Calu3 (cell line): Measurements from ENCODE around the gene EVA1C. TPM values are rescaled to one million over a fixed set of nuclear protein-coding genes. Genes with fewer than 3 reads are reported as not detected.

Source experiments
- BruUV-seq: library from RNA; stranded (reverse); fragments of 400-500 nt; replicated peaks from 2 replicates; lab custom pipeline; 2021; lab: Mats Ljungman, UMichigan
- CTCF ChIA-PET: fragments of 300-600 bp; sonication (Branson Sonifier 250); formaldehyde crosslinking; loops from one replicate; lab custom pipeline; 2022; ENCODE audit warnings: antibody characterized with exemption; lab: Charles Lee
- DNase-seq: peaks from one replicate; pipeline ENCODE4 v3.0.0; 2022
- H3K27ac Mint-ChIP-seq: one replicate; pipeline ENCODE4 v1.8.0; 2022; ENCODE audit warnings: mixed read lengths; ENCODE audit not compliant: unreplicated experiment
- H3K27me3 Mint-ChIP-seq: one replicate; pipeline ENCODE4 v1.8.0; 2022; ENCODE audit warnings: mixed read lengths; ENCODE audit not compliant: unreplicated experiment
- H3K36me3 Mint-ChIP-seq: one replicate; pipeline ENCODE4 v1.8.0; 2022; ENCODE audit warnings: mild to moderate bottlenecking, moderate library complexity, mixed read lengths; ENCODE audit not compliant: insufficient read depth, unreplicated experiment
- H3K4me1 Mint-ChIP-seq: one replicate; pipeline ENCODE4 v1.8.0; 2022; ENCODE audit warnings: mild to moderate bottlenecking, low read depth, mixed read lengths; ENCODE audit not compliant: unreplicated experiment
- H3K4me3 Mint-ChIP-seq: one replicate; pipeline ENCODE4 v1.8.0; 2022; ENCODE audit warnings: mild to moderate bottlenecking, low read depth, moderate library complexity, mixed read lengths; ENCODE audit not compliant: unreplicated experiment
- H3K9me3 Mint-ChIP-seq: one replicate; pipeline ENCODE4 v1.8.0; 2022; ENCODE audit warnings: low read depth, mixed read lengths; ENCODE audit not compliant: unreplicated experiment
- CTCF ChIP-seq: fragments of 200-600 bp; IDR thresholded peaks from one replicate; pipeline ENCODE4 v1.8.0; 2022; ENCODE audit warnings: antibody characterized with exemption; ENCODE audit not compliant: unreplicated experiment
- intact Hi-C: fragments of 100-400 bp; cut with micrococcal nuclease; formaldehyde crosslinking; loops from one replicate; pipeline ENCODE4 v1.10.0; 2022; ENCODE audit not compliant: unreplicated experiment
- total RNA-seq: library from RNA; stranded (reverse); gene quantifications from 2 replicates; pipeline ENCODE4 v1.2.3, GENCODE V29; 2022

The EVA1C gene
- total RNA-seq, 1 experiment from 2014 or later = 1.4 TPM

- peaks cover 26% of the 10 kb centered on the region for H3K36me3 Mint-ChIP-seq
- H3K27me3 Mint-ChIP-seq = no peaks in the 10 kb centered on the region
- no peak for TF ChIP-seq CTCF
- no peak overlapping the region for H3K27ac Mint-ChIP-seq
- BruUV-seq = no TSS peak
- no peak overlapping the region for H3K4me3 Mint-ChIP-seq
- intact Hi-C loops = no loop called here
- no peaks in the 10 kb centered on the region for H3K9me3 Mint-ChIP-seq
- DNase-seq = no peak
- no peaks in the 10 kb centered on the region for H3K4me1 Mint-ChIP-seq
- CTCF ChIA-PET = no interaction called here
These were observed 31.6 kb upstream of the EVA1C start for GRCh38 chr21:32380940-32381339.

- BruUV-seq = no TSS peak
- Mint-ChIP-seq H3K4me1 (no peaks in the 10 kb centered on the region), H3K27me3 (no peaks in the 10 kb centered on the region), H3K4me3 (no peak overlapping the region), H3K9me3 (no peaks in the 10 kb centered on the region), H3K36me3 (peaks cover 26% of the 10 kb centered on the region), H3K27ac (no peak overlapping the region)
- intact Hi-C loops = no loop called here
- DNase-seq = no peak
- no peak for TF ChIP-seq CTCF
- CTCF ChIA-PET = no interaction called here
These were observed 30.9 kb upstream of the EVA1C start for GRCh38 chr21:32381571-32381970.

- DNase-seq = no peak
- CTCF ChIA-PET = interaction anchor here (0.9 kb wide), 1 partner anchor 10 kb away, joined by 4 read pairs; no protein-coding TSS in a partner anchor
- Mint-ChIP-seq H3K27me3 (no peaks in the 10 kb centered on the region), H3K27ac (no peak overlapping the region), H3K4me1 (no peaks in the 10 kb centered on the region), H3K4me3 (no peak overlapping the region), H3K9me3 (no peaks in the 10 kb centered on the region), H3K36me3 (peaks cover 26% of the 10 kb centered on the region)
- intact Hi-C loops = no loop called here
- no TSS peak for BruUV-seq
- TF ChIP-seq CTCF = no peak
These were observed 30.3 kb upstream of the EVA1C start for GRCh38 chr21:32382108-32382644.

DNA sequence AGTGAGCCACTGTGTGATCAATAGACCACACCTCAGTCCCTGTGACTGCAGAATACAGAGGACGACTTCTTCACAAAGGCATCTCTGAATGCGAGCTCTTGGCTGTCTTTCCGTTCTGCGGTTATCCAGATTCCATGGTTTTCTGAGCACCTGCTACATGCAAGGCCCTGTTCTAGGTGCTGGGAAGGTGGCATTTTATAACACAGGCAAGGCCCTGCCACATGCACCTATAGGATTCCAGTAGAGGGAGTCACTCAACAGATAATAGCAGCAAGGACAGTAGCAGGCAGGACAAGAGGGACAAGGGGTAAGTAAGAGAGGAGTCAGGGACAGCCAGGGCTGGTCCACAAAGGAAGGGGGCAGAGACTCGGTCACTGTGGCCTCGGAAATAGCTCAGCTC is 28.7 kb upstream of the EVA1C start:
- Mint-ChIP-seq H3K27ac (no peak overlapping the region), H3K36me3 (peaks cover 26% of the 10 kb centered on the region), H3K9me3 (no peaks in the 10 kb centered on the region), H3K4me1 (no peaks in the 10 kb centered on the region), H3K27me3 (no peaks in the 10 kb centered on the region), H3K4me3 (no peak overlapping the region)
- CTCF ChIA-PET = no interaction called here
- no peak for DNase-seq
- no peak for TF ChIP-seq CTCF
- intact Hi-C loops = no loop called here
- no TSS peak for BruUV-seq
